ENCODE measurements around the gene AP2A2. TPM values are rescaled to one million over a fixed set of nuclear protein-coding genes. Genes with fewer than 3 reads are reported as not detected.

The AP2A2 gene
- total and polyA plus RNA-seq, 2 of the 4 experiments (the other 2 are of a cell fraction): 19.9 to 49.0 TPM

DNA sequence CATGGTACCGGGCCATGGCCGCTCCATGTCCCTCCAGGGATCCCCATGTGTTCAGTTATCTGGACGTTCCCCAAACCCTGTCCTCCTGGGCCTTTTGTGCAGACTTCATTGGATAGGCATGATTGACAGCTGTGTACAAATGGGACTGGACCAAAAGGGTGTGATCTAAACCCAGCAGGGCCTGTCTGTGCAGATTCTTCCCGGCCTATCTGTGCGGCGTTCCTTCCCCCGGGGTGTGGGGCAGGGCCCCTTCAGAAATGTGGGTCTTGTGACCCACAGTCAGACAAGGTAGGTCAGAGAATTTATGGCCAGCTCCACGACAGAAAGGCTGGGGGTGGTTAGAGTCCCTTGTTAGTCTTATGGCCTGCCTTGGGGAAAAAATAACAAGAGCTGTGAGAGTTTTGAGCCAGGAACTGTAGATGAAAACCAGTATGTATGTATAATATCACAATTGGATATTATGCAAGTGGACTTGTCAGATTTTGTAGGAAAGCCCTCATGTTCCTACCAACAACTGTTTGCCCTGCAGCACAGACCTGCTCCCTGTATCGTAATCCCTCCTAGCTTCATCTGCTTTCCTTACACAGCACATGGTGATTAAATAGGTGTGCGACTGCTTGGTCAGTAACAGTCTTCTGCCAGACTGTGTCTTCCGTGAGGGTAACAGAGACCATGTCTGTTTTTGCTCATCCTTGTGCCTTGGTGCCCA is 31.7 kb downstream of the AP2A2 start:
- ChIA-PET POLR2A (ENCODE audit: unreplicated experiment) (no interaction called here), CTCF (no interaction called here)
- no peak overlapping the region for H3K4me2 ChIP-seq (ENCODE audit: low read depth, low read length)
- H3K36me3 ChIP-seq (ENCODE audit: control insufficient read depth, insufficient read depth, low read length): peaks cover 29% of the 10 kb centered on the region
- no peak overlapping the region for H3K14ac ChIP-seq (replicated peaks; ENCODE audit: low read depth, low read length)
- H3K9me3 ChIP-seq (ENCODE audit: control insufficient read depth, insufficient read depth, low read length): no peaks in the 10 kb centered on the region
- H3K4ac ChIP-seq (ENCODE audit: low read depth, low read length): no peak overlapping the region
- BruUV-seq (replicated peaks): no TSS peak
- 98% methylated on average over 6 of the region's 11 CpGs; no CpG with 5 or more reads in 1 of the 2 experiments for WGBS, 2 experiments (ENCODE audit: extremely low coverage in 2 of 2, insufficient read length in 1 of 2)
- no peak overlapping the region for H2AK9ac ChIP-seq (replicated peaks; ENCODE audit: low read depth, low read length, poor library complexity)
- H2BK5ac ChIP-seq (ENCODE audit: low read depth, low read length, poor library complexity, severe bottlenecking): no peak overlapping the region
- in situ Hi-C loops (cut with MboI; ENCODE audit: low sequenced_read_pairs) (no loop called here), dilution Hi-C loops (cut with HindIII; ENCODE audit: low sequenced_read_pairs, unreplicated experiment) (no loop called here), intact Hi-C loops (cut with micrococcal nuclease) (no loop called here)
- no peak overlapping the region for H3K23ac ChIP-seq (ENCODE audit: low read depth, low read length)
- H4K91ac ChIP-seq (ENCODE audit: insufficient read depth, low read depth, low read length): no peak overlapping the region
- no peak overlapping the region for H2BK20ac ChIP-seq (ENCODE audit: low read depth, low read length)
- no peak overlapping the region for H3K4me3 ChIP-seq (ENCODE audit: insufficient read depth, low read depth, low read length)
- no peak overlapping the region for H2AK5ac ChIP-seq (ENCODE audit: low read depth, low read length)
- H4K8ac ChIP-seq (ENCODE audit: low read depth in 2 of 2, low read length in 2 of 2): no peak overlapping the region; a peak in 1 of 4 replicates
- H3K9ac ChIP-seq (ENCODE audit: low read depth, low read length): no peak overlapping the region
- ATAC-seq (ENCODE audit: low read depth) (no peak), DNase-seq (no peak)
- H3K56ac ChIP-seq (ENCODE audit: extremely low read depth, insufficient read depth, low read length): no peak overlapping the region
- no peak overlapping the region for H4K5ac ChIP-seq (ENCODE audit: low read depth, low read length)
- H3K79me1 ChIP-seq (ENCODE audit: low read depth in 1 of 2, low read length in 2 of 2): peaks cover 21 to 70% of the 10 kb centered on the region in 2 experiments
- H3K4me1 ChIP-seq (ENCODE audit: control insufficient read depth, insufficient read depth, low read length): peaks cover 14% of the 10 kb centered on the region
- no peak overlapping the region for H2BK15ac ChIP-seq (ENCODE audit: low read depth, low read length)
- TF ChIP-seq FOS (IDR thresholded peaks at IDR 0.05; ENCODE audit: low read depth, low read length) (no peak), RAD21 (IDR thresholded peaks at IDR 0.05; ENCODE audit: low read length) (no peak), MXI1 (IDR thresholded peaks at IDR 0.05; ENCODE audit: borderline replicate concordance, low read depth, low read length) (no peak), CHD1 (IDR thresholded peaks at IDR 0.05; ENCODE audit: low read depth, low read length) (no peak), USF2 (IDR thresholded peaks at IDR 0.05; ENCODE audit: low read depth, low read length) (no peak), ELK1 (IDR thresholded peaks at IDR 0.05; ENCODE audit: borderline replicate concordance, low read depth, low read length) (no peak), SMC3 (IDR thresholded peaks at IDR 0.05; ENCODE audit: low read depth, low read length) (no peak)
- peaks cover 62% of the 10 kb centered on the region for H4K20me1 ChIP-seq (ENCODE audit: insufficient read depth, low read length)
- peaks cover 18% of the 10 kb centered on the region; the same call in 1 of the 2 replicates for H3K9me1 ChIP-seq (ENCODE audit: insufficient read depth, low read length)
- H2AFZ ChIP-seq (replicated peaks; ENCODE audit: low read length, poor library complexity): no peak overlapping the region
- no peak overlapping the region for H2BK120ac ChIP-seq (ENCODE audit: low read depth, low read length)
- H3K18ac ChIP-seq (ENCODE audit: low read depth, low read length): no peak overlapping the region
- H3K27ac ChIP-seq (ENCODE audit: insufficient read depth, low read length): no peak overlapping the region
- H3K27me3 ChIP-seq (ENCODE audit: control insufficient read depth, insufficient read depth, low read length): no peaks in the 10 kb centered on the region

All from IMR-90 (cell line).